Measurements from ENCODE around the gene BPNT1. TPM values are rescaled to one million over a fixed set of nuclear protein-coding genes. Genes with fewer than 3 reads are reported as not detected.

Gene BPNT1
- total and polyA plus RNA-seq, 2 of the 13 experiments (the other 11 are each of a cell fraction or from before 2014, with no cell fraction given): 35.2 to 43.9 TPM

- TF ChIP-seq ATF4 (CRISPR knock-in tag; IDR thresholded peaks at IDR 0.05) (no peak), TCF12 (IDR thresholded peaks at IDR 0.05) (no peak), TCF12 (CRISPR knock-in tag; IDR thresholded peaks at IDR 0.05) (no peak), PRDM4 (CRISPR knock-in tag; IDR thresholded peaks at IDR 0.05; ENCODE audit: borderline replicate concordance) (no peak), ZNF235 (CRISPR knock-in tag; IDR thresholded peaks at IDR 0.05; ENCODE audit: borderline replicate concordance) (no peak), ZNF432 (CRISPR knock-in tag; IDR thresholded peaks at IDR 0.05; ENCODE audit: borderline replicate concordance) (no peak), ZNF326 (CRISPR knock-in tag; IDR thresholded peaks at IDR 0.05; ENCODE audit: borderline replicate concordance) (no peak), BCLAF1 (IDR thresholded peaks at IDR 0.05) (no peak), SOX6 (IDR thresholded peaks at IDR 0.05) (no peak), SOX6 (CRISPR knock-in tag; IDR thresholded peaks at IDR 0.05) (no peak), GABPB1 (CRISPR knock-in tag; IDR thresholded peaks at IDR 0.05) (no peak), ZNF678 (CRISPR knock-in tag; IDR thresholded peaks at IDR 0.05) (no peak)
- BruUV-seq (replicated peaks): no TSS peak
- no peak overlapping the region for H3K9ac ChIP-seq (ENCODE audit: insufficient read depth, low read depth, low read length)
- peaks cover 12 to 32% of the 10 kb centered on the region in 2 experiments for H3K36me3 ChIP-seq (replicated peaks in 1 of 2; ENCODE audit: control insufficient read depth in 1 of 2, insufficient read depth in 2 of 2, low read length in 2 of 2)
- no peak for DNase-seq (ENCODE audit: low spot score)
- H3K27ac ChIP-seq (ENCODE audit: extremely low read length, insufficient read depth, low read length): no peak overlapping the region
- H3K4me3 ChIP-seq (replicated peaks in 1 of 3; ENCODE audit: insufficient read depth in 1 of 3, low read depth in 2 of 3, low read length in 3 of 3): no peak overlapping the region
- H3K9me3 ChIP-seq (ENCODE audit: low read length): no peaks in the 10 kb centered on the region
- no peak for FAIRE-seq
- ATAC-seq: no peak
- no peak overlapping the region for H2AFZ ChIP-seq (ENCODE audit: low read length)
- ChIA-PET CTCF (ENCODE audit: low intra/inter-chr PET ratio, low total read pairs) (no interaction called here), POLR2A (no interaction called here)
- intact Hi-C loops (cut with micrococcal nuclease; ENCODE audit: unreplicated experiment): no loop called here
- in situ Hi-C loops (cut with HindIII; ENCODE audit: extremely low pct_ligation_motif_present, low pct_unique_long_range_greater_than_20kb): loop anchor here (10.0 kb wide), 1 partner anchor 292 kb away; no protein-coding TSS in a partner anchor
- 98% methylated on average over 3 of the region's 3 CpGs for WGBS (ENCODE audit: low lambda C conversion rate)
- H3K4me2 ChIP-seq (ENCODE audit: low read depth, low read length): no peak overlapping the region
- H3K27me3 ChIP-seq (ENCODE audit: control insufficient read depth in 1 of 2, insufficient read depth in 2 of 2, low read length in 2 of 2): no peaks in the 10 kb centered on the region
- H3K4me1 ChIP-seq (ENCODE audit: insufficient read depth, low read length): peaks cover 4% of the 10 kb centered on the region
- no peaks in the 10 kb centered on the region for H4K20me1 ChIP-seq (ENCODE audit: insufficient read depth, low read length)
- no peaks in the 10 kb centered on the region for H3K79me2 ChIP-seq (ENCODE audit: insufficient read depth, low read length)
Observed at GRCh38 chr1:220127076-220127475, 37.5 kb upstream of the BPNT1 start.

Measured in HepG2 (cell line).